Natural killer cell (primary cell): ENCODE data around the gene AKAP1. TPM values are rescaled to one million over a fixed set of nuclear protein-coding genes. Genes with fewer than 3 reads are reported as not detected.
A peak's percentile ranks its signal among the peaks of the same experiment; 100 is the strongest.

Experiments used
- ATAC-seq, 3 donors: fragments of 150-1000 bp in 2 of 3; fragments of 200-7000 bp in 1 of 3; cut with Tn5 transposase; 1 replicate in 1 of 3; 2 replicates in 2 of 3; pipeline ENCODE4 v1.10.0; 2021; ENCODE audit warnings: mild to moderate bottlenecking in 2 of 3, moderate library complexity in 2 of 3
- DNase-seq, 2 donors: peaks; one replicate each; pipeline versions ENCODE4 v3.0.0 to v3.0.0-alpha.2; 2013 to 2021; ENCODE audit warnings: mixed read lengths in 1 of 2
- H3K27ac ChIP-seq: one replicate; pipeline ENCODE4 v1.5.1; 2013; ENCODE audit warnings: mild to moderate bottlenecking, low read length
- H3K27me3 ChIP-seq: one replicate; pipeline ENCODE4 v1.6.1; 2013; ENCODE audit warnings: low read length; ENCODE audit not compliant: control insufficient read depth, insufficient read depth
- H3K36me3 ChIP-seq: one replicate; pipeline ENCODE4 v1.6.1; 2013; ENCODE audit warnings: low read length; ENCODE audit not compliant: control insufficient read depth, insufficient read depth
- H3K4me1 ChIP-seq: one replicate; pipeline ENCODE4 v1.6.1; 2013; ENCODE audit warnings: low read length; ENCODE audit not compliant: control insufficient read depth, insufficient read depth
- H3K4me3 ChIP-seq: one replicate; pipeline ENCODE4 v1.5.1; 2013; ENCODE audit warnings: low read length
- H3K9me3 ChIP-seq: one replicate; pipeline ENCODE4 v1.6.1; 2013; ENCODE audit warnings: low read length; ENCODE audit not compliant: control insufficient read depth, insufficient read depth
- H3K27ac Mint-ChIP-seq, 2 donors: one replicate each; pipeline ENCODE4 v1.8.0; 2022; ENCODE audit warnings: mild to moderate bottlenecking in 2 of 2, mixed read lengths in 2 of 2, moderate library complexity in 1 of 2
- H3K27me3 Mint-ChIP-seq, 2 donors: one replicate each; pipeline ENCODE4 v1.8.0; 2022; ENCODE audit warnings: low read depth in 2 of 2, mixed read lengths in 2 of 2
- H3K36me3 Mint-ChIP-seq: one replicate; pipeline ENCODE4 v1.8.0; 2022; ENCODE audit warnings: mixed read lengths
- H3K4me1 Mint-ChIP-seq, 2 donors: one replicate each; pipeline ENCODE4 v1.8.0; 2022; ENCODE audit warnings: mixed read lengths in 2 of 2
- H3K4me3 Mint-ChIP-seq: one replicate; pipeline ENCODE4 v1.8.0; 2022; ENCODE audit warnings: mild to moderate bottlenecking, moderate library complexity, mixed read lengths
- H3K9me3 Mint-ChIP-seq, 2 donors: one replicate each; pipeline ENCODE4 v1.8.0; 2022; ENCODE audit warnings: mixed read lengths in 2 of 2
- WGBS: methylation state at CpG from one replicate; pipeline ENCODE4 v1.1.7; 2013; ENCODE audit warnings: missing lambda C conversion rate; ENCODE audit not compliant: insufficient coverage; 5-methylcytosine and 5-hydroxymethylcytosine counted together
- intact Hi-C: fragments of 100-400 bp; cut with micrococcal nuclease; formaldehyde crosslinking; loops from one replicate; pipeline ENCODE4 v1.14.2; 2022
- total RNA-seq, 4 donors: library from RNA; stranded (reverse); fragments of 120-200 nt in 1 of 4; gene quantifications; one replicate each; pipeline versions ENCODE4 v1.2.3 to v1.2.4, GENCODE V29; 2013 to 2022
- TF ChIP-seq, protein P1 (sequence below): fragments of 200-600 bp; IDR thresholded peaks from one replicate; pipeline ENCODE4 v1.8.0; 2022; ENCODE audit warnings: antibody characterized with exemption

AKAP1 gene, protein sequence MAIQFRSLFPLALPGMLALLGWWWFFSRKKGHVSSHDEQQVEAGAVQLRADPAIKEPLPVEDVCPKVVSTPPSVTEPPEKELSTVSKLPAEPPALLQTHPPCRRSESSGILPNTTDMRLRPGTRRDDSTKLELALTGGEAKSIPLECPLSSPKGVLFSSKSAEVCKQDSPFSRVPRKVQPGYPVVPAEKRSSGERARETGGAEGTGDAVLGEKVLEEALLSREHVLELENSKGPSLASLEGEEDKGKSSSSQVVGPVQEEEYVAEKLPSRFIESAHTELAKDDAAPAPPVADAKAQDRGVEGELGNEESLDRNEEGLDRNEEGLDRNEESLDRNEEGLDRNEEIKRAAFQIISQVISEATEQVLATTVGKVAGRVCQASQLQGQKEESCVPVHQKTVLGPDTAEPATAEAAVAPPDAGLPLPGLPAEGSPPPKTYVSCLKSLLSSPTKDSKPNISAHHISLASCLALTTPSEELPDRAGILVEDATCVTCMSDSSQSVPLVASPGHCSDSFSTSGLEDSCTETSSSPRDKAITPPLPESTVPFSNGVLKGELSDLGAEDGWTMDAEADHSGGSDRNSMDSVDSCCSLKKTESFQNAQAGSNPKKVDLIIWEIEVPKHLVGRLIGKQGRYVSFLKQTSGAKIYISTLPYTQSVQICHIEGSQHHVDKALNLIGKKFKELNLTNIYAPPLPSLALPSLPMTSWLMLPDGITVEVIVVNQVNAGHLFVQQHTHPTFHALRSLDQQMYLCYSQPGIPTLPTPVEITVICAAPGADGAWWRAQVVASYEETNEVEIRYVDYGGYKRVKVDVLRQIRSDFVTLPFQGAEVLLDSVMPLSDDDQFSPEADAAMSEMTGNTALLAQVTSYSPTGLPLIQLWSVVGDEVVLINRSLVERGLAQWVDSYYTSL
- 10 to 100 TPM in 2 of 3 donors, 1 to 10 TPM in 1; 9.8 to 15.8 (median 11.4) TPM for total RNA-seq
- total RNA-seq (2013), result 12.3 TPM

GRCh38 chr17:57084802-57085447, at the start of gene AKAP1:
Gene AKAP1 (plus strand): TSS chr17:57085246. CDS start chr17:57105465, 20,219 bp downstream.
- TF ChIP-seq, protein P1, sequence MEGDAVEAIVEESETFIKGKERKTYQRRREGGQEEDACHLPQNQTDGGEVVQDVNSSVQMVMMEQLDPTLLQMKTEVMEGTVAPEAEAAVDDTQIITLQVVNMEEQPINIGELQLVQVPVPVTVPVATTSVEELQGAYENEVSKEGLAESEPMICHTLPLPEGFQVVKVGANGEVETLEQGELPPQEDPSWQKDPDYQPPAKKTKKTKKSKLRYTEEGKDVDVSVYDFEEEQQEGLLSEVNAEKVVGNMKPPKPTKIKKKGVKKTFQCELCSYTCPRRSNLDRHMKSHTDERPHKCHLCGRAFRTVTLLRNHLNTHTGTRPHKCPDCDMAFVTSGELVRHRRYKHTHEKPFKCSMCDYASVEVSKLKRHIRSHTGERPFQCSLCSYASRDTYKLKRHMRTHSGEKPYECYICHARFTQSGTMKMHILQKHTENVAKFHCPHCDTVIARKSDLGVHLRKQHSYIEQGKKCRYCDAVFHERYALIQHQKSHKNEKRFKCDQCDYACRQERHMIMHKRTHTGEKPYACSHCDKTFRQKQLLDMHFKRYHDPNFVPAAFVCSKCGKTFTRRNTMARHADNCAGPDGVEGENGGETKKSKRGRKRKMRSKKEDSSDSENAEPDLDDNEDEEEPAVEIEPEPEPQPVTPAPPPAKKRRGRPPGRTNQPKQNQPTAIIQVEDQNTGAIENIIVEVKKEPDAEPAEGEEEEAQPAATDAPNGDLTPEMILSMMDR, result peak; percentile 22
- intact Hi-C loops, result no loop called here
- Mint-ChIP-seq H3K27ac (peak within 1 kb of the TSS; percentile 77 to 81), H3K36me3 (no peaks in the 10 kb centered on the region), H3K4me3 (peak within 1 kb of the TSS; percentile 89), H3K27me3 (no peaks in the 10 kb centered on the region), H3K4me1 (peaks cover 19 to 31% of the 10 kb centered on the region in 2 donors), H3K9me3 (no peaks in the 10 kb centered on the region)
- under 1% methylated on average over 85 of the region's 85 CpGs for WGBS
- H3K4me1 ChIP-seq, result peaks cover 14% of the 10 kb centered on the region
- no peaks in the 10 kb centered on the region for H3K36me3 ChIP-seq
- H3K27me3 ChIP-seq, result no peaks in the 10 kb centered on the region
- peak; percentile 83 to 96 (median 85) for ATAC-seq
- peak; percentile 87 to 98 for DNase-seq
- H3K27ac ChIP-seq, result peak within 1 kb of the TSS; percentile 84
- peak within 1 kb of the TSS; percentile 92 for H3K4me3 ChIP-seq
- H3K9me3 ChIP-seq, result no peaks in the 10 kb centered on the region

- intact Hi-C loops, result no loop called here
- H3K36me3 Mint-ChIP-seq, result no peaks in the 10 kb centered on the region
- H3K36me3 ChIP-seq, result no peaks in the 10 kb centered on the region
- no peak overlapping the region for H3K4me3 Mint-ChIP-seq
- H3K9me3 ChIP-seq, result no peaks in the 10 kb centered on the region
- DNase-seq (no peak), ATAC-seq (no peak)
- H3K27me3 Mint-ChIP-seq, result peaks cover 18 to 48% of the 10 kb centered on the region in 2 donors
- WGBS, result 93% methylated on average over 4 of the region's 4 CpGs
- H3K4me1 ChIP-seq, result no peaks in the 10 kb centered on the region
- H3K27ac Mint-ChIP-seq, result no peak overlapping the region
- no peaks in the 10 kb centered on the region for H3K9me3 Mint-ChIP-seq
- peaks cover 3% of the 10 kb centered on the region for H3K27me3 ChIP-seq
- TF ChIP-seq, protein P1, result no peak
- no peak overlapping the region for H3K4me3 ChIP-seq
- H3K4me1 Mint-ChIP-seq, result no peaks in the 10 kb centered on the region
- H3K27ac ChIP-seq, result no peak overlapping the region
Measured at GRCh38 chr17:57035971-57036481, 49.0 kb upstream of the AKAP1 start.

DNA sequence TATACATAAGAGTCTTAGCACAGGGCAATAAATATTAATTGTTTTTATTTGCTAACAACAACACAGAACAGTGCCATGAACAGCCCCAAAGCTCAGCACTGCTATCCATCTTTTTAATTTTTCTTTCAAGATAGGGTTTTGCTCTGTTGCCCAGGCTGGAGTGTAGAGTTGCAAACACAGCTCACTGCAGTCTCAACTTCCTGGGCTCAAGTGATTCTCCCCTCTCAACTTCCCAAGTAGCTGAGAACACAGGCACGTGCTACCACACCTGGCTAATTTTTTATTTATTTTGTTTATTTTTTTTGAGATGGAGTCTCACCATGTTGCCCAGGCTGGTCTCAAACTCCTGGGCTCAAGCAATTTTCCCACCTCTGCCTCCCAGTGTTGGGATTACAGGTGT, 47.6 kb upstream of the AKAP1 start:
- no CpG with 5 or more reads among the region's 1 CpG for WGBS
- Mint-ChIP-seq H3K27me3 (peaks cover 19 to 57% of the 10 kb centered on the region in 2 donors), H3K9me3 (no peaks in the 10 kb centered on the region), H3K4me3 (no peak overlapping the region), H3K36me3 (no peaks in the 10 kb centered on the region), H3K27ac (no peak overlapping the region), H3K4me1 (no peaks in the 10 kb centered on the region)
- no peak for ATAC-seq
- Histone ChIP-seq H3K4me3 (no peak overlapping the region), H3K36me3 (no peaks in the 10 kb centered on the region), H3K27ac (no peak overlapping the region), H3K4me1 (no peaks in the 10 kb centered on the region), H3K9me3 (no peaks in the 10 kb centered on the region), H3K27me3 (peaks cover 3% of the 10 kb centered on the region)
- intact Hi-C loops, result no loop called here
- DNase-seq, result no peak
- TF ChIP-seq, protein P1, result no peak
